Measurements from ENCODE around the gene ZNF804A. TPM values are rescaled to one million over a fixed set of nuclear protein-coding genes. Genes with fewer than 3 reads are reported as not detected.

The ZNF804A gene
- polyA plus RNA-seq, 4 donors, result 0.22 to 1.9 (median 0.55) TPM

GRCh38 chr2:184562532-184562931, 35.8 kb upstream of the ZNF804A start:
- no peak for FAIRE-seq
- no peak for DNase-seq
- 61 to 71% (median 64%) methylated on average over 2 of the region's 2 CpGs for WGBS, 3 donors

GRCh38 chr2:184564092-184564491, 34.2 kb upstream of the ZNF804A start:
- Histone ChIP-seq H3K27me3 (ENCODE audit: control insufficient read depth in 3 of 3, insufficient read depth in 3 of 3, low read length in 3 of 3) (no peaks in the 10 kb centered on the region), H3K36me3 (ENCODE audit: control insufficient read depth in 3 of 3, insufficient read depth in 2 of 3, low read depth in 1 of 3, low read length in 3 of 3) (no peaks in the 10 kb centered on the region), H3K4me1 (ENCODE audit: control insufficient read depth in 3 of 3, insufficient read depth in 2 of 3, low read depth in 1 of 3, low read length in 2 of 3) (no peaks in the 10 kb centered on the region), H3K9me3 (ENCODE audit: control insufficient read depth in 2 of 2, insufficient read depth in 1 of 2, low read depth in 1 of 2, low read length in 1 of 2) (no peaks in the 10 kb centered on the region), H3K27ac (ENCODE audit: low read depth in 1 of 3, low read length in 2 of 3) (no peak overlapping the region), H3K4me3 (ENCODE audit: low read depth in 1 of 3, low read length in 3 of 3) (no peak overlapping the region)
- whole genome bisulfite sequencing, 3 donors, result 35 to 65% (median 49%) methylated on average over 1 of the region's 1 CpG
- FAIRE-seq (no peak), DNase-seq (no peak)

More at GRCh38 chr2:184562532-184562931, 35.8 kb upstream of the ZNF804A start:
- Histone ChIP-seq H3K36me3 (ENCODE audit: control insufficient read depth in 3 of 3, insufficient read depth in 2 of 3, low read depth in 1 of 3, low read length in 3 of 3) (no peaks in the 10 kb centered on the region), H3K4me1 (ENCODE audit: control insufficient read depth in 3 of 3, insufficient read depth in 2 of 3, low read depth in 1 of 3, low read length in 2 of 3) (no peaks in the 10 kb centered on the region), H3K27ac (ENCODE audit: low read depth in 1 of 3, low read length in 2 of 3) (no peak overlapping the region), H3K27me3 (ENCODE audit: control insufficient read depth in 3 of 3, insufficient read depth in 3 of 3, low read length in 3 of 3) (no peaks in the 10 kb centered on the region), H3K4me3 (ENCODE audit: low read depth in 1 of 3, low read length in 3 of 3) (no peak overlapping the region), H3K9me3 (ENCODE audit: control insufficient read depth in 2 of 2, insufficient read depth in 1 of 2, low read depth in 1 of 2, low read length in 1 of 2) (no peaks in the 10 kb centered on the region)

GRCh38 chr2:184566716-184567115, 31.6 kb upstream of the ZNF804A start:
- Histone ChIP-seq H3K36me3 (ENCODE audit: control insufficient read depth in 3 of 3, insufficient read depth in 2 of 3, low read depth in 1 of 3, low read length in 3 of 3) (no peaks in the 10 kb centered on the region), H3K9me3 (ENCODE audit: control insufficient read depth in 2 of 2, insufficient read depth in 1 of 2, low read depth in 1 of 2, low read length in 1 of 2) (no peaks in the 10 kb centered on the region), H3K27me3 (ENCODE audit: control insufficient read depth in 3 of 3, insufficient read depth in 3 of 3, low read length in 3 of 3) (no peaks in the 10 kb centered on the region), H3K27ac (ENCODE audit: low read depth in 1 of 3, low read length in 2 of 3) (no peak overlapping the region), H3K4me3 (ENCODE audit: low read depth in 1 of 3, low read length in 3 of 3) (no peak overlapping the region), H3K4me1 (ENCODE audit: control insufficient read depth in 3 of 3, insufficient read depth in 2 of 3, low read depth in 1 of 3, low read length in 2 of 3) (no peaks in the 10 kb centered on the region)
- 85 to 89% (median 88%) methylated on average over 3 of the region's 3 CpGs for WGBS, 3 donors
- FAIRE-seq (no peak), DNase-seq (no peak)

- Histone ChIP-seq H3K27me3 (ENCODE audit: control insufficient read depth in 3 of 3, insufficient read depth in 3 of 3, low read length in 3 of 3) (no peaks in the 10 kb centered on the region), H3K4me1 (ENCODE audit: control insufficient read depth in 3 of 3, insufficient read depth in 2 of 3, low read depth in 1 of 3, low read length in 2 of 3) (no peaks in the 10 kb centered on the region), H3K4me3 (ENCODE audit: low read depth in 1 of 3, low read length in 3 of 3) (no peak overlapping the region), H3K9me3 (ENCODE audit: control insufficient read depth in 2 of 2, insufficient read depth in 1 of 2, low read depth in 1 of 2, low read length in 1 of 2) (no peaks in the 10 kb centered on the region), H3K36me3 (ENCODE audit: control insufficient read depth in 3 of 3, insufficient read depth in 2 of 3, low read depth in 1 of 3, low read length in 3 of 3) (no peaks in the 10 kb centered on the region), H3K27ac (ENCODE audit: low read depth in 1 of 3, low read length in 2 of 3) (no peak overlapping the region)
- 91 to 93% (median 92%) methylated on average over 1 of the region's 1 CpG for WGBS, 3 donors
- no peak for FAIRE-seq
- DNase-seq, result no peak
These were observed 21.3 kb upstream of the ZNF804A start for GRCh38 chr2:184577056-184577455.

- Histone ChIP-seq H3K36me3 (ENCODE audit: control insufficient read depth in 3 of 3, insufficient read depth in 2 of 3, low read depth in 1 of 3, low read length in 3 of 3) (no peaks in the 10 kb centered on the region), H3K4me1 (ENCODE audit: control insufficient read depth in 3 of 3, insufficient read depth in 2 of 3, low read depth in 1 of 3, low read length in 2 of 3) (no peaks in the 10 kb centered on the region), H3K4me3 (ENCODE audit: low read depth in 1 of 3, low read length in 3 of 3) (no peak overlapping the region), H3K27me3 (ENCODE audit: control insufficient read depth in 3 of 3, insufficient read depth in 3 of 3, low read length in 3 of 3) (no peaks in the 10 kb centered on the region), H3K9me3 (ENCODE audit: control insufficient read depth in 2 of 2, insufficient read depth in 1 of 2, low read depth in 1 of 2, low read length in 1 of 2) (no peaks in the 10 kb centered on the region), H3K27ac (ENCODE audit: low read depth in 1 of 3, low read length in 2 of 3) (no peak overlapping the region)
- no peak for FAIRE-seq
- 62 to 65% (median 63%) methylated on average over 4 of the region's 4 CpGs for WGBS, 3 donors
- no peak for DNase-seq
These were observed 20.6 kb upstream of the ZNF804A start for GRCh38 chr2:184577743-184578142.

GRCh38 chr2:184579226-184579625, 19.1 kb upstream of the ZNF804A start:
- no peaks in the 10 kb centered on the region for H3K9me3 ChIP-seq (ENCODE audit: control insufficient read depth in 2 of 2, insufficient read depth in 1 of 2, low read depth in 1 of 2, low read length in 1 of 2)
- FAIRE-seq, result peak; percentile 80
- H3K27ac ChIP-seq (ENCODE audit: low read depth in 1 of 3, low read length in 2 of 3), result no peak overlapping the region
- no peaks in the 10 kb centered on the region for H3K4me1 ChIP-seq (ENCODE audit: control insufficient read depth in 3 of 3, insufficient read depth in 2 of 3, low read depth in 1 of 3, low read length in 2 of 3)
- no peaks in the 10 kb centered on the region for H3K27me3 ChIP-seq (ENCODE audit: control insufficient read depth in 3 of 3, insufficient read depth in 3 of 3, low read length in 3 of 3)
- no peaks in the 10 kb centered on the region for H3K36me3 ChIP-seq (ENCODE audit: control insufficient read depth in 3 of 3, insufficient read depth in 2 of 3, low read depth in 1 of 3, low read length in 3 of 3)
- 83 to 92% (median 90%) methylated on average over 4 of the region's 4 CpGs for WGBS, 3 donors
- no peak for DNase-seq
- no peak overlapping the region for H3K4me3 ChIP-seq (ENCODE audit: low read depth in 1 of 3, low read length in 3 of 3)

- Histone ChIP-seq H3K27me3 (ENCODE audit: control insufficient read depth in 3 of 3, insufficient read depth in 3 of 3, low read length in 3 of 3) (no peaks in the 10 kb centered on the region), H3K4me3 (ENCODE audit: low read depth in 1 of 3, low read length in 3 of 3) (no peak overlapping the region), H3K36me3 (ENCODE audit: control insufficient read depth in 3 of 3, insufficient read depth in 2 of 3, low read depth in 1 of 3, low read length in 3 of 3) (no peaks in the 10 kb centered on the region), H3K4me1 (ENCODE audit: control insufficient read depth in 3 of 3, insufficient read depth in 2 of 3, low read depth in 1 of 3, low read length in 2 of 3) (no peaks in the 10 kb centered on the region), H3K27ac (ENCODE audit: low read depth in 1 of 3, low read length in 2 of 3) (no peak overlapping the region), H3K9me3 (ENCODE audit: control insufficient read depth in 2 of 2, insufficient read depth in 1 of 2, low read depth in 1 of 2, low read length in 1 of 2) (no peaks in the 10 kb centered on the region)
- FAIRE-seq (no peak), DNase-seq (no peak)
- 76 to 89% (median 82%) methylated on average over 1 of the region's 1 CpG for WGBS, 3 donors
These were observed 16.9 kb upstream of the ZNF804A start for GRCh38 chr2:184581391-184581790.

- FAIRE-seq (no peak), DNase-seq (no peak)
- Histone ChIP-seq H3K4me3 (ENCODE audit: low read depth in 1 of 3, low read length in 3 of 3) (no peak overlapping the region), H3K4me1 (ENCODE audit: control insufficient read depth in 3 of 3, insufficient read depth in 2 of 3, low read depth in 1 of 3, low read length in 2 of 3) (no peaks in the 10 kb centered on the region), H3K27me3 (ENCODE audit: control insufficient read depth in 3 of 3, insufficient read depth in 3 of 3, low read length in 3 of 3) (no peaks in the 10 kb centered on the region), H3K9me3 (ENCODE audit: control insufficient read depth in 2 of 2, insufficient read depth in 1 of 2, low read depth in 1 of 2, low read length in 1 of 2) (no peaks in the 10 kb centered on the region), H3K27ac (ENCODE audit: low read depth in 1 of 3, low read length in 2 of 3) (no peak overlapping the region), H3K36me3 (ENCODE audit: control insufficient read depth in 3 of 3, insufficient read depth in 2 of 3, low read depth in 1 of 3, low read length in 3 of 3) (no peaks in the 10 kb centered on the region)
These were observed 9.1 kb upstream of the ZNF804A start for GRCh38 chr2:184589261-184589660.

- H3K27ac ChIP-seq (ENCODE audit: low read depth in 1 of 3, low read length in 2 of 3), result peak overlapping the region in 2 of 3 donors; percentile 50 to 61
- no peaks in the 10 kb centered on the region for H3K36me3 ChIP-seq (ENCODE audit: control insufficient read depth in 3 of 3, insufficient read depth in 2 of 3, low read depth in 1 of 3, low read length in 3 of 3)
- peak overlapping the region in 1 of 3 donors; percentile 63 for H3K4me3 ChIP-seq (ENCODE audit: low read depth in 1 of 3, low read length in 3 of 3)
- no peaks in the 10 kb centered on the region for H3K4me1 ChIP-seq (ENCODE audit: control insufficient read depth in 3 of 3, insufficient read depth in 2 of 3, low read depth in 1 of 3, low read length in 2 of 3)
- DNase-seq (peak in 1 of 2 donors; percentile 10), FAIRE-seq (no peak)
- peaks cover 0 to 16% (median 0%) of the 10 kb centered on the region in 3 donors for H3K27me3 ChIP-seq (ENCODE audit: control insufficient read depth in 3 of 3, insufficient read depth in 3 of 3, low read length in 3 of 3)
- WGBS, 3 donors, result 18 to 25% (median 21%) methylated on average over 5 of the region's 5 CpGs
- H3K9me3 ChIP-seq (ENCODE audit: control insufficient read depth in 2 of 2, insufficient read depth in 1 of 2, low read depth in 1 of 2, low read length in 1 of 2), result no peaks in the 10 kb centered on the region
These were observed 1.4 kb upstream of the ZNF804A start for GRCh38 chr2:184596819-184597411.

All from small intestine (tissue), 7 donors.